22Rv1 (cell line): ENCODE measurements around the gene COPS6.
A peak's percentile ranks its signal among the peaks of the same experiment; 100 is the strongest.

Source experiments
- H3K27ac ChIP-seq: fragments of 450-650 bp; 2 replicates; pipeline ENCODE4 v1.5.1; 2017
- CTCF ChIP-seq: fragments of 450-650 bp; IDR thresholded peaks from 2 replicates; pipeline ENCODE4 v1.5.1; 2017; ENCODE audit warnings: mild to moderate bottlenecking
- ZFX ChIP-seq: fragments of 450-650 bp; IDR thresholded peaks from 2 replicates; pipeline ENCODE4 v1.6.1; 2017; ENCODE audit warnings: antibody characterized with exemption, borderline replicate concordance

COPS6 gene

GRCh38 chr7:100079024-100079560, 9.7 kb upstream of the COPS6 start:
- no peak overlapping the region for H3K27ac ChIP-seq
- no peak for TF ChIP-seq CTCF
- no peak for TF ChIP-seq ZFX

- peak overlapping the region; percentile 88 for H3K27ac ChIP-seq
- TF ChIP-seq ZFX (no peak), CTCF (no peak)
Measured at GRCh38 chr7:100080907-100081534, 7.7 kb upstream of the COPS6 start.

- peak within 1 kb of the TSS; percentile 88 for H3K27ac ChIP-seq
- TF ChIP-seq CTCF (peak; percentile 100), ZFX (no peak)
Measured at GRCh38 chr7:100081535-100082102, 7.2 kb upstream of the COPS6 start, which contains the start of gene ZNF3. Gene ZNF3 (minus strand): TSS chr7:100081723. CDS start chr7:100077357, 4,366 bp downstream.

GRCh38 chr7:100082978-100083377, 5.8 kb upstream of the COPS6 start:
- TF ChIP-seq CTCF: no peak
- peak overlapping the region; percentile 88 for H3K27ac ChIP-seq

- H3K27ac ChIP-seq: no peak overlapping the region
- TF ChIP-seq CTCF (no peak), ZFX (no peak)
Measured at GRCh38 chr7:100085515-100085914, 3.3 kb upstream of the COPS6 start.

GRCh38 chr7:100087055-100087750, 1.6 kb upstream of the COPS6 start:
- no peak overlapping the region for H3K27ac ChIP-seq
- no peak for TF ChIP-seq CTCF
- TF ChIP-seq ZFX: no peak
